ENCODE data around the gene CCL19. TPM values are rescaled to one million over a fixed set of nuclear protein-coding genes. Genes with fewer than 3 reads are reported as not detected.

CCL19 gene
- total RNA-seq, 1 experiment from 2014 or later = not detected

DNA sequence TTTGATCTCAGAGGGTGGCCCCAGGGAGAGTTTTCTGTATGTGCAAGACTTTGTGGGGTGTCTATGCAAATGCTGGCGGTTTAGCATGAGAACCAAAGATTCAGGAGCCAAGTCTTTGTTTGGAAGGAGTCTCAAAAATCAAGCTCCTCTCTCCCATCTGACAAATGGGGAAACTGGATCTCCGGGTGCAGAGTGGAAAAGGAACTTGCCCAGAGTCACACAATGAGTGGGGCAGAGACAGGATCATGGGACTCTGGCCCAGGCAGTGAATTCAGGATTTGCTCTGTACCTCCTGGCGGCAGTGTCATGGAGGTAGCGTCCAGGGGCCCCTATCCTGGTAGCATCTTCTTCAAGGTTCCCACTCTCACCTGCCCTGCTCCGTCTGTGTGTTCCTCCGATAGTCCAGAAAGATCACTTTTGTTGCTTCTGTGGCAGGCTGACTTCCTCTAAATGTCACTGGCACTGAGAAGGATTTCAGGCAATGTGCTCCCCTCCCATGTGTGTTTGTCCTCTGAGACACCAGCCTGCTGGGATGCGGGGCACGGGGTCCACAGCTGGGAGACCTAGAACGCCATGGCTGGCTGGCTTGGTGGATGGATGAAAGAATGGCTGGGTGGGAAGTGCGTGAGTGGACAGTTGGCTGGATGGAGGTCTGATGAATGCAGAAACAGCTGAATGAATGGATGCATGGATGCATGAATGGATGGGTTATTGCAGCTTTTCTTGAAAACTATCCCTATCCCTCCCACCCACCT lies 3.6 kb downstream of the CCL19 start:
- CTCF ChIA-PET = interaction anchor here (3.3 to 9.0 kb wide), 2 partner anchors 14 to 15 kb away, joined by 23 to 60 read pairs; no protein-coding TSS in a partner anchor
- no peak overlapping the region for H3K4me3 Mint-ChIP-seq
- DNase-seq (ENCODE audit: low spot score) (no peak), ATAC-seq (no peak)
- no peak overlapping the region for H3K27ac Mint-ChIP-seq
- H3K9me3 Mint-ChIP-seq = no peaks in the 10 kb centered on the region
- peaks cover 16% of the 10 kb centered on the region for H3K4me1 Mint-ChIP-seq
- TF ChIP-seq HMGXB4 (CRISPR knock-in tag; IDR thresholded peaks at IDR 0.05) (no peak), CDX4 (CRISPR knock-in tag; IDR thresholded peaks at IDR 0.05; ENCODE audit: borderline replicate concordance) (no peak), ZNF121 (CRISPR knock-in tag; IDR thresholded peaks at IDR 0.05) (no peak), TEAD1 (CRISPR knock-in tag; IDR thresholded peaks at IDR 0.05) (no peak), STAT6 (CRISPR knock-in tag; conservative IDR thresholded peaks at IDR 0.05; ENCODE audit: low read depth) (no peak), ZNF138 (CRISPR knock-in tag; conservative IDR thresholded peaks at IDR 0.05) (no peak), TCF7 (CRISPR knock-in tag; IDR thresholded peaks at IDR 0.05; ENCODE audit: low read depth) (no peak)
- TF ChIP-seq, protein P1, sequence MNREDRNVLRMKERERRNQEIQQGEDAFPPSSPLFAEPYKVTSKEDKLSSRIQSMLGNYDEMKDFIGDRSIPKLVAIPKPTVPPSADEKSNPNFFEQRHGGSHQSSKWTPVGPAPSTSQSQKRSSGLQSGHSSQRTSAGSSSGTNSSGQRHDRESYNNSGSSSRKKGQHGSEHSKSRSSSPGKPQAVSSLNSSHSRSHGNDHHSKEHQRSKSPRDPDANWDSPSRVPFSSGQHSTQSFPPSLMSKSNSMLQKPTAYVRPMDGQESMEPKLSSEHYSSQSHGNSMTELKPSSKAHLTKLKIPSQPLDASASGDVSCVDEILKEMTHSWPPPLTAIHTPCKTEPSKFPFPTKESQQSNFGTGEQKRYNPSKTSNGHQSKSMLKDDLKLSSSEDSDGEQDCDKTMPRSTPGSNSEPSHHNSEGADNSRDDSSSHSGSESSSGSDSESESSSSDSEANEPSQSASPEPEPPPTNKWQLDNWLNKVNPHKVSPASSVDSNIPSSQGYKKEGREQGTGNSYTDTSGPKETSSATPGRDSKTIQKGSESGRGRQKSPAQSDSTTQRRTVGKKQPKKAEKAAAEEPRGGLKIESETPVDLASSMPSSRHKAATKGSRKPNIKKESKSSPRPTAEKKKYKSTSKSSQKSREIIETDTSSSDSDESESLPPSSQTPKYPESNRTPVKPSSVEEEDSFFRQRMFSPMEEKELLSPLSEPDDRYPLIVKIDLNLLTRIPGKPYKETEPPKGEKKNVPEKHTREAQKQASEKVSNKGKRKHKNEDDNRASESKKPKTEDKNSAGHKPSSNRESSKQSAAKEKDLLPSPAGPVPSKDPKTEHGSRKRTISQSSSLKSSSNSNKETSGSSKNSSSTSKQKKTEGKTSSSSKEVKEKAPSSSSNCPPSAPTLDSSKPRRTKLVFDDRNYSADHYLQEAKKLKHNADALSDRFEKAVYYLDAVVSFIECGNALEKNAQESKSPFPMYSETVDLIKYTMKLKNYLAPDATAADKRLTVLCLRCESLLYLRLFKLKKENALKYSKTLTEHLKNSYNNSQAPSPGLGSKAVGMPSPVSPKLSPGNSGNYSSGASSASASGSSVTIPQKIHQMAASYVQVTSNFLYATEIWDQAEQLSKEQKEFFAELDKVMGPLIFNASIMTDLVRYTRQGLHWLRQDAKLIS (CRISPR knock-in tag; IDR thresholded peaks at IDR 0.05; ENCODE audit: borderline replicate concordance) = no peak
- no peaks in the 10 kb centered on the region for H3K27me3 Mint-ChIP-seq (ENCODE audit: low read depth)
- H3K36me3 Mint-ChIP-seq = no peaks in the 10 kb centered on the region
- POLR2A ChIA-PET = no interaction called here

DNA sequence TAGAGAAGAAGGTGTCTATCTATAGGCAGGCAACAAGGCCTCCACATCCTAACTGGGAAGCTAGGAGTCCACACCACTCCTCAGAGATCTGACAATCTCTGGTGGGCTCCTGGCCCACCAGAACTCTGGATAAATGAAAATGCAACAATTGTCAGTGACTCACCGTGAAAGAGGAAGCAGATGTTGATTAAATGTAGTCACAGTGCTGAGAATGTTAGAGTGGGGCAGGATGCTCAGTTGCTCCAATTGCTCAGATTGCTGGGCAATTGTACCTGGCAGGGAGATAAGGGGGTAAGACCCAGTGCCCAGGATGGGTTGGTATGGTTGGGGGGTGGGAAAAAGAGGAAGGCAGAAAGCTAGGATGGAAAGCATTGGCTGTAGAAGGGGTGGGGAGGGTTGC lies 4.3 kb downstream of the CCL19 start:
- DNase-seq (ENCODE audit: low spot score) (no peak), ATAC-seq (no peak)
- Mint-ChIP-seq H3K27me3 (ENCODE audit: low read depth) (no peaks in the 10 kb centered on the region), H3K9me3 (no peaks in the 10 kb centered on the region), H3K4me3 (no peak overlapping the region), H3K4me1 (peaks cover 16% of the 10 kb centered on the region), H3K36me3 (no peaks in the 10 kb centered on the region), H3K27ac (no peak overlapping the region)
- ChIA-PET CTCF (interaction anchor here (1.4 to 9.0 kb wide), 3 partner anchors 14 to 53 kb away, joined by 3 to 60 read pairs (median 23); no protein-coding TSS in a partner anchor), POLR2A (no interaction called here)
- TF ChIP-seq ERG (CRISPR knock-in tag; IDR thresholded peaks at IDR 0.05) (no peak), CDX4 (CRISPR knock-in tag; IDR thresholded peaks at IDR 0.05; ENCODE audit: borderline replicate concordance) (no peak), ZNF425 (CRISPR knock-in tag; conservative IDR thresholded peaks at IDR 0.05) (no peak), GABPB1 (CRISPR knock-in tag; IDR thresholded peaks at IDR 0.05) (no peak), CREM (CRISPR knock-in tag; IDR thresholded peaks at IDR 0.05) (no peak), HMGA2 (CRISPR knock-in tag; IDR thresholded peaks at IDR 0.05) (no peak), SOX15 (CRISPR knock-in tag; IDR thresholded peaks at IDR 0.05) (no peak), ATF1 (CRISPR knock-in tag; IDR thresholded peaks at IDR 0.05) (no peak)
- TF ChIP-seq, protein P2, sequence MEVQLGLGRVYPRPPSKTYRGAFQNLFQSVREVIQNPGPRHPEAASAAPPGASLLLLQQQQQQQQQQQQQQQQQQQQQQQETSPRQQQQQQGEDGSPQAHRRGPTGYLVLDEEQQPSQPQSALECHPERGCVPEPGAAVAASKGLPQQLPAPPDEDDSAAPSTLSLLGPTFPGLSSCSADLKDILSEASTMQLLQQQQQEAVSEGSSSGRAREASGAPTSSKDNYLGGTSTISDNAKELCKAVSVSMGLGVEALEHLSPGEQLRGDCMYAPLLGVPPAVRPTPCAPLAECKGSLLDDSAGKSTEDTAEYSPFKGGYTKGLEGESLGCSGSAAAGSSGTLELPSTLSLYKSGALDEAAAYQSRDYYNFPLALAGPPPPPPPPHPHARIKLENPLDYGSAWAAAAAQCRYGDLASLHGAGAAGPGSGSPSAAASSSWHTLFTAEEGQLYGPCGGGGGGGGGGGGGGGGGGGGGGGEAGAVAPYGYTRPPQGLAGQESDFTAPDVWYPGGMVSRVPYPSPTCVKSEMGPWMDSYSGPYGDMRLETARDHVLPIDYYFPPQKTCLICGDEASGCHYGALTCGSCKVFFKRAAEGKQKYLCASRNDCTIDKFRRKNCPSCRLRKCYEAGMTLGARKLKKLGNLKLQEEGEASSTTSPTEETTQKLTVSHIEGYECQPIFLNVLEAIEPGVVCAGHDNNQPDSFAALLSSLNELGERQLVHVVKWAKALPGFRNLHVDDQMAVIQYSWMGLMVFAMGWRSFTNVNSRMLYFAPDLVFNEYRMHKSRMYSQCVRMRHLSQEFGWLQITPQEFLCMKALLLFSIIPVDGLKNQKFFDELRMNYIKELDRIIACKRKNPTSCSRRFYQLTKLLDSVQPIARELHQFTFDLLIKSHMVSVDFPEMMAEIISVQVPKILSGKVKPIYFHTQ (CRISPR knock-in tag; IDR thresholded peaks at IDR 0.05) = no peak

Measured in WTC11 (cell line).